HG02884 (cell line): ENCODE data around the gene ELL2.
"Not testable (repeated sequence)": the region's sequence is repeated elsewhere in the genome, so short reads cannot be mapped to it uniquely, and the experiment has no call there.

Experiments used
- ATAC-seq: cut with Tn5 transposase; IDR thresholded peaks from one replicate; pipeline ENCODE4 v1.9.1; 2021; ENCODE audit warnings: mild to moderate bottlenecking, moderate library complexity; ENCODE audit not compliant: unreplicated experiment

ELL2 gene

GRCh38 chr5:95884017-95884325, 77.7 kb downstream of the ELL2 start:
- ATAC-seq: peak; percentile 62

GRCh38 chr5:95883185-95884016, 78.2 kb downstream of the ELL2 start:
- peak; percentile 69 for ATAC-seq

- ATAC-seq: no peak
Observed at GRCh38 chr5:95881833-95882232, 79.8 kb downstream of the ELL2 start.

GRCh38 chr5:95880081-95880926, 81.3 kb downstream of the ELL2 start:
- ATAC-seq: no peak

GRCh38 chr5:95879661-95880060, 82.0 kb downstream of the ELL2 start:
- no peak for ATAC-seq

GRCh38 chr5:95878417-95879323, 83.0 kb downstream of the ELL2 start:
- no peak for ATAC-seq

GRCh38 chr5:95876782-95877181, 84.9 kb downstream of the ELL2 start:
- ATAC-seq: no peak

- no peak for ATAC-seq
Observed at GRCh38 chr5:95874246-95874645, 87.4 kb downstream of the ELL2 start.

- ATAC-seq: no peak
Observed at GRCh38 chr5:95873351-95873750, 88.3 kb downstream of the ELL2 start.

- no peak for ATAC-seq
Observed at GRCh38 chr5:95872346-95873268, 89.0 kb downstream of the ELL2 start.

- ATAC-seq: no peak
Observed at GRCh38 chr5:95871146-95871806, 90.4 kb downstream of the ELL2 start.

GRCh38 chr5:95870105-95870672, 91.5 kb downstream of the ELL2 start:
- peak; percentile 65 for ATAC-seq

- ATAC-seq: not testable (repeated sequence)
Observed at GRCh38 chr5:95869173-95869855, 92.3 kb downstream of the ELL2 start.

- ATAC-seq: no peak
Observed at GRCh38 chr5:95868136-95868535, 93.5 kb downstream of the ELL2 start.

GRCh38 chr5:95866435-95867040, 95.1 kb downstream of the ELL2 start:
- ATAC-seq: no peak

GRCh38 chr5:95864944-95865504, 96.6 kb downstream of the ELL2 start:
- no peak for ATAC-seq

GRCh38 chr5:95864456-95864855, 97.2 kb downstream of the ELL2 start:
- ATAC-seq: no peak

- no peak for ATAC-seq
Observed at GRCh38 chr5:95863383-95863757, 98.3 kb downstream of the ELL2 start.
